ENCODE results near the gene FKTN. TPM values are rescaled to one million over a fixed set of nuclear protein-coding genes. Genes with fewer than 3 reads are reported as not detected.

FKTN gene
- total RNA-seq, 1 donor from 2014 or later = 57.7 TPM

DNA sequence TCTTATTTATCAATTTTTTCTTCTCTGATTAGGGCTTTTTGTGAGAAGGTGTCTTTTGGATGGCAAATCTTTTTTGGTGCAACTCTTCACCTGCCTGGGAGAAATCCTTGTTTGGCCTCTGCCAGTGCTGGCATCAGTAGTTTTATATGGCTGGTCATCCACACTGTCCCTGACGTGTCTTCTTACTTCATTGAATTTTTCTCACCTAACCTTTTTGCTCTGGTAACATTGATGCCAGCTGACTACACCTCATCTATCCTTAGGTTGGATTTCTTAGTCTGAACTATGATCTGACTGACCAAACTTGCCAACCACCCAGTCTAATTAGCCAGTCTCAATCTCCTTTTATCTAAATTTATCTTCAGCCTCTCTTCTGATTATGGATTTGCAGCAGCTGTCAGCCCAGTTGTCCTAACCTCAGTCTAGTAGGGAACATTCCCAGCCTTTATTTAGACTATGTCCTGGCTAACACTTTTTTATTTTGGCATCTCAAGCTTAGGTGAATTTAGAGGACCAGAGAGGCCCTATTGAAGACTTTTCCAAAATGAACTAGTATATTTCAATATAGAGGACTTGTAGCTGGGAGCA lies 125.9 kb downstream of the FKTN start:
- no peaks in the 10 kb centered on the region for H3K36me3 ChIP-seq
- H3F3A ChIP-seq (ENCODE audit: low read depth) = no peaks in the 10 kb centered on the region
- Mint-ChIP-seq H3K27me3 (ENCODE audit: insufficient read depth, low read depth) (peaks cover 5% of the 10 kb centered on the region), H3K4me3 (no peak overlapping the region), H3K9me3 (peaks cover 13% of the 10 kb centered on the region), H3K4me1 (peaks cover 10% of the 10 kb centered on the region), H3K36me3 (peaks cover 5% of the 10 kb centered on the region), H3K27ac (no peak overlapping the region)
- H3K9ac ChIP-seq = no peak overlapping the region
- H4K20me1 ChIP-seq (ENCODE audit: low read depth) = no peaks in the 10 kb centered on the region
- H3K4me3 ChIP-seq = no peak overlapping the region
- no peak overlapping the region for H3K27ac ChIP-seq
- H3K9me3 ChIP-seq (ENCODE audit: low read depth) = no peaks in the 10 kb centered on the region
- TF ChIP-seq EZH2phosphoT487 (IDR thresholded peaks at IDR 0.05) = no peak
- TF ChIP-seq EZH2 (IDR thresholded peaks at IDR 0.05) = no peak
- TF ChIP-seq, protein P1, sequence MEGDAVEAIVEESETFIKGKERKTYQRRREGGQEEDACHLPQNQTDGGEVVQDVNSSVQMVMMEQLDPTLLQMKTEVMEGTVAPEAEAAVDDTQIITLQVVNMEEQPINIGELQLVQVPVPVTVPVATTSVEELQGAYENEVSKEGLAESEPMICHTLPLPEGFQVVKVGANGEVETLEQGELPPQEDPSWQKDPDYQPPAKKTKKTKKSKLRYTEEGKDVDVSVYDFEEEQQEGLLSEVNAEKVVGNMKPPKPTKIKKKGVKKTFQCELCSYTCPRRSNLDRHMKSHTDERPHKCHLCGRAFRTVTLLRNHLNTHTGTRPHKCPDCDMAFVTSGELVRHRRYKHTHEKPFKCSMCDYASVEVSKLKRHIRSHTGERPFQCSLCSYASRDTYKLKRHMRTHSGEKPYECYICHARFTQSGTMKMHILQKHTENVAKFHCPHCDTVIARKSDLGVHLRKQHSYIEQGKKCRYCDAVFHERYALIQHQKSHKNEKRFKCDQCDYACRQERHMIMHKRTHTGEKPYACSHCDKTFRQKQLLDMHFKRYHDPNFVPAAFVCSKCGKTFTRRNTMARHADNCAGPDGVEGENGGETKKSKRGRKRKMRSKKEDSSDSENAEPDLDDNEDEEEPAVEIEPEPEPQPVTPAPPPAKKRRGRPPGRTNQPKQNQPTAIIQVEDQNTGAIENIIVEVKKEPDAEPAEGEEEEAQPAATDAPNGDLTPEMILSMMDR (IDR thresholded peaks at IDR 0.05) = no peak
- H3K79me2 ChIP-seq (ENCODE audit: low read depth) = no peaks in the 10 kb centered on the region
- H3K27me3 ChIP-seq = peaks cover 46% of the 10 kb centered on the region
- H3K4me1 ChIP-seq = peaks cover 2% of the 10 kb centered on the region
- H2AFZ ChIP-seq (replicated peaks) = no peak overlapping the region
- no peak for DNase-seq (ENCODE audit: low spot score)
- no peak overlapping the region for H3K4me2 ChIP-seq

- Histone ChIP-seq H3K27me3 (peaks cover 46% of the 10 kb centered on the region), H3K9ac (no peak overlapping the region), H3F3A (ENCODE audit: low read depth) (no peaks in the 10 kb centered on the region), H3K4me1 (no peaks in the 10 kb centered on the region), H3K4me2 (no peak overlapping the region), H3K9me3 (ENCODE audit: low read depth) (no peaks in the 10 kb centered on the region), H4K20me1 (ENCODE audit: low read depth) (no peaks in the 10 kb centered on the region), H3K27ac (no peak overlapping the region), H2AFZ (replicated peaks) (no peak overlapping the region), H3K36me3 (no peaks in the 10 kb centered on the region), H3K79me2 (ENCODE audit: low read depth) (no peaks in the 10 kb centered on the region), H3K4me3 (no peak overlapping the region)
- TF ChIP-seq, protein P1 (IDR thresholded peaks at IDR 0.05) = no peak
- TF ChIP-seq EZH2 (IDR thresholded peaks at IDR 0.05) = no peak
- TF ChIP-seq EZH2phosphoT487 (IDR thresholded peaks at IDR 0.05) = no peak
- Mint-ChIP-seq H3K4me3 (no peak overlapping the region), H3K9me3 (peaks cover 10% of the 10 kb centered on the region), H3K27ac (no peak overlapping the region), H3K36me3 (peaks cover 3% of the 10 kb centered on the region), H3K27me3 (ENCODE audit: insufficient read depth, low read depth) (peaks cover 5% of the 10 kb centered on the region), H3K4me1 (peaks cover 4% of the 10 kb centered on the region)
- DNase-seq (ENCODE audit: low spot score) = no peak
These were observed 129.0 kb downstream of the FKTN start for GRCh38 chr9:105686936-105687335.

Other genes with a start within 250 kb of the FKTN start
- gene FSD1L, start 110.1 kb upstream of the FKTN start, total RNA-seq (ENCODE audit: low replicate concordance) = 11.5 and 19.8 TPM in 2 replicates
- gene TAL2, start 104.3 kb downstream of the FKTN start, total RNA-seq (ENCODE audit: low replicate concordance) = 2.5 TPM in 1 of 2 replicates, not detected in the other
- 20.2 and 21.1 TPM in 2 replicates for gene TMEM38B, start 136.4 kb downstream of the FKTN start, total RNA-seq (ENCODE audit: low replicate concordance)